HG03432 (cell line): ENCODE measurements around the gene HMGCL.
"Not testable (repeated sequence)": the region's sequence is repeated elsewhere in the genome, so short reads cannot be mapped to it uniquely, and the experiment has no call there.

Experiments used
- ATAC-seq: cut with Tn5 transposase; IDR thresholded peaks from one replicate; pipeline ENCODE4 v1.9.1; 2021; ENCODE audit warnings: mild to moderate bottlenecking, moderate library complexity; ENCODE audit not compliant: unreplicated experiment

The HMGCL gene

GRCh38 chr1:23827717-23828116, 2.5 kb upstream of the HMGCL start:
- ATAC-seq: no peak

GRCh38 chr1:23826590-23826989, 1.4 kb upstream of the HMGCL start:
- not testable (repeated sequence) for ATAC-seq

- ATAC-seq: no peak
Measured at GRCh38 chr1:23825762-23826522, 713 bp upstream of the HMGCL start.

GRCh38 chr1:23824711-23825075, 536 bp downstream of the HMGCL start:
- no peak for ATAC-seq

GRCh38 chr1:23823767-23824166, 1.5 kb downstream of the HMGCL start:
- no peak for ATAC-seq

GRCh38 chr1:23817633-23818032, 7.6 kb downstream of the HMGCL start:
- ATAC-seq: no peak

GRCh38 chr1:23816906-23817305, 8.3 kb downstream of the HMGCL start:
- ATAC-seq: no peak

GRCh38 chr1:23816361-23816760, 8.9 kb downstream of the HMGCL start:
- ATAC-seq: no peak

- ATAC-seq: no peak
Measured at GRCh38 chr1:23814016-23814415, 11.2 kb downstream of the HMGCL start.

- peak; percentile 59 for ATAC-seq
Measured at GRCh38 chr1:23810818-23811540, 14.2 kb downstream of the HMGCL start.

- peak; percentile 77 for ATAC-seq
Measured at GRCh38 chr1:23809751-23810171, 15.5 kb downstream of the HMGCL start.

- no peak for ATAC-seq
Measured at GRCh38 chr1:23807453-23807852, 17.8 kb downstream of the HMGCL start.

GRCh38 chr1:23806280-23806679, 18.9 kb downstream of the HMGCL start:
- no peak for ATAC-seq

GRCh38 chr1:23805025-23805424, 20.2 kb downstream of the HMGCL start:
- no peak for ATAC-seq

- no peak for ATAC-seq
Measured at GRCh38 chr1:23804183-23804835, 20.9 kb downstream of the HMGCL start.

- no peak for ATAC-seq
Measured at GRCh38 chr1:23803674-23804073, 21.6 kb downstream of the HMGCL start.

GRCh38 chr1:23802809-23803342, 22.4 kb downstream of the HMGCL start:
- not testable (repeated sequence) for ATAC-seq

GRCh38 chr1:23801876-23802275, 23.4 kb downstream of the HMGCL start:
- ATAC-seq: no peak

GRCh38 chr1:23801338-23801748, 23.9 kb downstream of the HMGCL start:
- ATAC-seq: no peak

- ATAC-seq: peak; percentile 74
Measured at GRCh38 chr1:23800400-23801337, 24.6 kb downstream of the HMGCL start, which contains the start of gene GALE. TSS of gene GALE (minus strand) at chr1:23800754. CDS start at chr1:23799007, 1,747 bp downstream.
